ENCODE measurements around the gene PELO. TPM values are rescaled to one million over a fixed set of nuclear protein-coding genes. Genes with fewer than 3 reads are reported as not detected.

PELO gene
- polyA plus RNA-seq, 1 donor (not counting 4 experiments of a cell fraction or from before 2014, with no cell fraction given): 10.6 TPM

DNA sequence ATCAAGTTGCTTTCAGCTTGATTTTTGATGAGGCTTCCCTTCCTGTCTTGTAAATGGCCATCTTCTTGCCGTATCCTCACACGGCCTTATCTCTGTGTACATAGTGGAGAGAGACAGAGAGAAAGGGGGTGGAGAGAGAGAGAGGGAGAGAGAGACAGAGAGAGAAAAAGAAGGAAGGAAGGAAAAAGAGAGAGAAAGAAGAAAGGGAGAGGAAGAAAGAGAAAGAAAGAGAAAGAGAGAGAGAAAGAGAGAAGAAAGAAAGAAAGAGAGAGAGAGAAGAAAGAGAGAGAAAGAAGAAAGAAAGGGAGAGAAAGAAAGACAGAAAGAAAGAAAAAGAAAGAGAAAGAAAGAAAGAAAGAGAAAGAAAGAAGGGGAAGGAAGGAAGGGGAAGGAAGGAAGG, 46.6 kb downstream of the PELO start:
- DNase-seq (ENCODE audit: low read depth, low spot score) (no peak), FAIRE-seq (no peak)
- H2AFZ ChIP-seq (ENCODE audit: control insufficient read depth, low read length): no peak overlapping the region
- no peaks in the 10 kb centered on the region for H3K79me2 ChIP-seq (ENCODE audit: control insufficient read depth, insufficient read depth, low read length)
- no peaks in the 10 kb centered on the region for H3K9me3 ChIP-seq (ENCODE audit: control insufficient read depth, low read depth, low read length)
- no peak overlapping the region for H3K27ac ChIP-seq (ENCODE audit: control insufficient read depth, insufficient read depth, low read length)
- dilution Hi-C loops (cut with MboI; ENCODE audit: extremely low pct_ligation_motif_present, low sequenced_read_pairs): no loop called here
- no peaks in the 10 kb centered on the region for H3K9me1 ChIP-seq (ENCODE audit: control insufficient read depth, extremely low read depth, insufficient read depth, low read length)
- no peaks in the 10 kb centered on the region for H3K36me3 ChIP-seq (ENCODE audit: control insufficient read depth in 2 of 2, extremely low read depth in 1 of 2, insufficient read depth in 2 of 2, low read length in 2 of 2)
- no peaks in the 10 kb centered on the region for H4K20me1 ChIP-seq (ENCODE audit: control insufficient read depth, extremely low read depth, insufficient read depth, low read length)
- TF ChIP-seq EZH2 (IDR thresholded peaks at IDR 0.05; ENCODE audit: low read length): no peak
- TF ChIP-seq, protein P1, sequence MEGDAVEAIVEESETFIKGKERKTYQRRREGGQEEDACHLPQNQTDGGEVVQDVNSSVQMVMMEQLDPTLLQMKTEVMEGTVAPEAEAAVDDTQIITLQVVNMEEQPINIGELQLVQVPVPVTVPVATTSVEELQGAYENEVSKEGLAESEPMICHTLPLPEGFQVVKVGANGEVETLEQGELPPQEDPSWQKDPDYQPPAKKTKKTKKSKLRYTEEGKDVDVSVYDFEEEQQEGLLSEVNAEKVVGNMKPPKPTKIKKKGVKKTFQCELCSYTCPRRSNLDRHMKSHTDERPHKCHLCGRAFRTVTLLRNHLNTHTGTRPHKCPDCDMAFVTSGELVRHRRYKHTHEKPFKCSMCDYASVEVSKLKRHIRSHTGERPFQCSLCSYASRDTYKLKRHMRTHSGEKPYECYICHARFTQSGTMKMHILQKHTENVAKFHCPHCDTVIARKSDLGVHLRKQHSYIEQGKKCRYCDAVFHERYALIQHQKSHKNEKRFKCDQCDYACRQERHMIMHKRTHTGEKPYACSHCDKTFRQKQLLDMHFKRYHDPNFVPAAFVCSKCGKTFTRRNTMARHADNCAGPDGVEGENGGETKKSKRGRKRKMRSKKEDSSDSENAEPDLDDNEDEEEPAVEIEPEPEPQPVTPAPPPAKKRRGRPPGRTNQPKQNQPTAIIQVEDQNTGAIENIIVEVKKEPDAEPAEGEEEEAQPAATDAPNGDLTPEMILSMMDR (optimal IDR thresholded peaks at IDR 0.05 in 1 of 3, IDR thresholded peaks at IDR 0.05 in 1 of 3, conservative IDR thresholded peaks at IDR 0.05 in 1 of 3; ENCODE audit: extremely low read depth in 1 of 3, insufficient read depth in 2 of 3, low read length in 3 of 3): no peak
- H3K4me1 ChIP-seq (ENCODE audit: control insufficient read depth, extremely low read depth, insufficient read depth, low read length): no peaks in the 10 kb centered on the region
- H3K27me3 ChIP-seq (ENCODE audit: control insufficient read depth, extremely low read depth, insufficient read depth, low read length): no peaks in the 10 kb centered on the region
- H3K4me3 ChIP-seq (ENCODE audit: control insufficient read depth in 2 of 3, extremely low read depth in 1 of 3, insufficient read depth in 2 of 3, low read depth in 1 of 3, low read length in 3 of 3): no peak overlapping the region
- no peak overlapping the region for H3K9ac ChIP-seq (ENCODE audit: control insufficient read depth, extremely low read depth, insufficient read depth, low read length)
- H3K4me2 ChIP-seq (ENCODE audit: control insufficient read depth, extremely low read depth, insufficient read depth, low read depth, low read length): no peak overlapping the region

DNA sequence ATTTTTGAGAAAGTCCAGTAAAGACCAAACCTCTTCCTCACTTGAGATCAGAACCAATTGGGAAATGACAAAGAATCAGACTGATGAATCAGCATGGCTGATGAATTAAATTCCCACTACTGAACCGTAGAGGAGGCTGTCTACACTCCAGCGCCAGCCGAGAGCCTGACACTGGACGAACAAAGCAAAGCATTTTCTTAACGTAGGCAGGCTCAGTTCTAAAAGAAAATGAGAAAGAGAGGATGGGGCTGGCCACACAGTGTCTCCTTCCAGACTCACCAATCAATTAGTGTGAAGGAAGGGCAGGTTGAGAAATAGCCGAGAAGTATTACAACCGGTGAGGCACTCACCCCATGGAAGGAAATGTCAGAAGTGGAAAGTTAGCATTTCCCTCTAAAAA, 49.4 kb downstream of the PELO start:
- Histone ChIP-seq H4K20me1 (ENCODE audit: control insufficient read depth, extremely low read depth, insufficient read depth, low read length) (no peaks in the 10 kb centered on the region), H3K79me2 (ENCODE audit: control insufficient read depth, insufficient read depth, low read length) (no peaks in the 10 kb centered on the region), H3K4me2 (ENCODE audit: control insufficient read depth, extremely low read depth, insufficient read depth, low read depth, low read length) (no peak overlapping the region)

More for the DNA sequence above, 49.4 kb downstream of the PELO start:
- Histone ChIP-seq H3K9me1 (ENCODE audit: control insufficient read depth, extremely low read depth, insufficient read depth, low read length) (no peaks in the 10 kb centered on the region), H3K27me3 (ENCODE audit: control insufficient read depth, extremely low read depth, insufficient read depth, low read length) (no peaks in the 10 kb centered on the region), H2AFZ (ENCODE audit: control insufficient read depth, low read length) (no peak overlapping the region), H3K36me3 (ENCODE audit: control insufficient read depth in 2 of 2, extremely low read depth in 1 of 2, insufficient read depth in 2 of 2, low read length in 2 of 2) (no peaks in the 10 kb centered on the region), H3K27ac (ENCODE audit: control insufficient read depth, insufficient read depth, low read length) (no peak overlapping the region), H3K4me1 (ENCODE audit: control insufficient read depth, extremely low read depth, insufficient read depth, low read length) (no peaks in the 10 kb centered on the region), H3K4me3 (ENCODE audit: control insufficient read depth in 2 of 3, extremely low read depth in 1 of 3, insufficient read depth in 2 of 3, low read depth in 1 of 3, low read length in 3 of 3) (no peak overlapping the region), H3K9me3 (ENCODE audit: control insufficient read depth, low read depth, low read length) (no peaks in the 10 kb centered on the region), H3K9ac (ENCODE audit: control insufficient read depth, extremely low read depth, insufficient read depth, low read length) (no peak overlapping the region)
- no peak for FAIRE-seq
- DNase-seq (ENCODE audit: low read depth, low spot score): no peak
- TF ChIP-seq, protein P1 (optimal IDR thresholded peaks at IDR 0.05 in 1 of 3, IDR thresholded peaks at IDR 0.05 in 1 of 3, conservative IDR thresholded peaks at IDR 0.05 in 1 of 3; ENCODE audit: extremely low read depth in 1 of 3, insufficient read depth in 2 of 3, low read length in 3 of 3): no peak
- TF ChIP-seq EZH2 (IDR thresholded peaks at IDR 0.05; ENCODE audit: low read length): no peak
- dilution Hi-C loops (cut with MboI; ENCODE audit: extremely low pct_ligation_motif_present, low sequenced_read_pairs): no loop called here

Other genes with a start within 250 kb of the PELO start
- gene ITGA1, start within 50 bp of the PELO start, polyA plus RNA-seq: 0.48 to 1.4 TPM (median 1.2 TPM) in 3 replicates
- 75.4 to 112 TPM (median 107 TPM) in 3 replicates for gene ITGA2, start 201.4 kb downstream of the PELO start, polyA plus RNA-seq